OCI-LY1 (cell line): ENCODE measurements around the gene AHCYL1.
A peak's percentile ranks its signal among the peaks of the same experiment; 100 is the strongest.

ENCODE experiments used
- H2AFZ ChIP-seq: fragments of 200-600 bp; sonication (generic), shearing (Covaris generic); 2 replicates; pipeline ENCODE4 v1.6.0; 2014; ENCODE audit warnings: antibody characterized with exemption, mild to moderate bottlenecking, low read length
- H3F3A ChIP-seq: fragments of 200-600 bp; sonication (generic), shearing (Covaris generic); 2 replicates; pipeline ENCODE4 v1.6.0; 2014; ENCODE audit warnings: mild to moderate bottlenecking, antibody characterized with exemption, low read length, moderate library complexity; ENCODE audit not compliant: insufficient read depth
- H3K27ac ChIP-seq: fragments of 200-600 bp; sonication (generic); 2 replicates; pipeline ENCODE4 v1.5.1; 2014; ENCODE audit warnings: low read length, mixed run types, mild to moderate bottlenecking, low read depth; ENCODE audit not compliant: poor library complexity, severe bottlenecking
- H3K27me3 ChIP-seq: fragments of 200-600 bp; sonication (generic); 2 replicates; pipeline ENCODE4 v1.6.0; 2014; ENCODE audit warnings: antibody characterized with exemption, mild to moderate bottlenecking, low read length, moderate library complexity; ENCODE audit not compliant: insufficient read depth
- H3K36me3 ChIP-seq: fragments of 200-600 bp; sonication (generic); 2 replicates; pipeline ENCODE4 v1.6.1; 2014; ENCODE audit warnings: mild to moderate bottlenecking, antibody characterized with exemption, low read length, moderate library complexity, mixed read lengths; ENCODE audit not compliant: insufficient read depth
- H3K4me1 ChIP-seq: fragments of 200-600 bp; sonication (generic); 2 replicates; pipeline ENCODE4 v1.5.1; 2014; ENCODE audit warnings: mild to moderate bottlenecking, low read length, moderate library complexity; ENCODE audit not compliant: insufficient read depth, severe bottlenecking
- H3K4me2 ChIP-seq: fragments of 200-600 bp; sonication (generic), shearing (Covaris generic); 2 replicates; pipeline ENCODE4 v1.6.1; 2014; ENCODE audit warnings: low read length
- H3K4me3 ChIP-seq: fragments of 200-600 bp; sonication (generic); 2 replicates; pipeline ENCODE4 v1.5.1; 2014; ENCODE audit warnings: low read length, low read depth, mild to moderate bottlenecking, mixed read lengths; ENCODE audit not compliant: poor library complexity, severe bottlenecking
- H3K79me2 ChIP-seq: fragments of 200-600 bp; shearing (Covaris generic); 2 replicates; pipeline ENCODE4 v1.6.1; 2016; ENCODE audit warnings: mixed run types, low read length, mixed read lengths; ENCODE audit not compliant: insufficient read depth
- H3K9ac ChIP-seq: fragments of 200-600 bp; sonication (generic), shearing (Covaris generic); 2 replicates; pipeline ENCODE4 v1.6.1; 2014; ENCODE audit warnings: mild to moderate bottlenecking, low read length, mixed read lengths
- H3K9me2 ChIP-seq: fragments of 200-600 bp; sonication (generic), shearing (Covaris generic); 2 replicates; pipeline ENCODE4 v1.6.1; 2014; ENCODE audit warnings: low read depth, mild to moderate bottlenecking, low read length, mixed read lengths
- H3K9me3 ChIP-seq: fragments of 200-600 bp; shearing (Covaris generic); 2 replicates; pipeline ENCODE4 v1.6.1; 2014; ENCODE audit warnings: low read length, mixed read lengths
- H4K20me1 ChIP-seq: fragments of 200-600 bp; sonication (generic), shearing (Covaris generic); 2 replicates; pipeline ENCODE4 v1.6.0; 2016; ENCODE audit warnings: mild to moderate bottlenecking, low read length; ENCODE audit not compliant: insufficient read depth
- EZH2 ChIP-seq: fragments of 200-600 bp; sonication (generic), shearing (Covaris generic); IDR thresholded peaks from 2 replicates; pipeline ENCODE4 v1.8.0; 2017; ENCODE audit warnings: borderline replicate concordance, mixed run types, mild to moderate bottlenecking, antibody characterized with exemption, low read length, moderate library complexity, mixed read lengths
- TF ChIP-seq, protein P1 (sequence below): fragments of 200-600 bp; sonication (generic), shearing (Covaris generic); IDR thresholded peaks from 2 replicates; pipeline ENCODE4 v1.5.1; 2017; ENCODE audit warnings: mild to moderate bottlenecking, antibody characterized with exemption, low read length, moderate library complexity, mixed read lengths

The AHCYL1 gene

GRCh38 chr1:110060034-110060661, 75.6 kb downstream of the AHCYL1 start:
- Histone ChIP-seq H2AFZ (no peak overlapping the region), H3K4me1 (no peaks in the 10 kb centered on the region), H3K9me2 (no peaks in the 10 kb centered on the region), H3K9ac (no peak overlapping the region), H4K20me1 (no peaks in the 10 kb centered on the region), H3K4me3 (no peak overlapping the region), H3F3A (no peaks in the 10 kb centered on the region), H3K4me2 (no peak overlapping the region), H3K27me3 (no peaks in the 10 kb centered on the region), H3K36me3 (peaks cover 32% of the 10 kb centered on the region), H3K27ac (no peak overlapping the region), H3K9me3 (no peaks in the 10 kb centered on the region), H3K79me2 (no peaks in the 10 kb centered on the region)
- TF ChIP-seq EZH2 = no peak
- TF ChIP-seq, protein P1, sequence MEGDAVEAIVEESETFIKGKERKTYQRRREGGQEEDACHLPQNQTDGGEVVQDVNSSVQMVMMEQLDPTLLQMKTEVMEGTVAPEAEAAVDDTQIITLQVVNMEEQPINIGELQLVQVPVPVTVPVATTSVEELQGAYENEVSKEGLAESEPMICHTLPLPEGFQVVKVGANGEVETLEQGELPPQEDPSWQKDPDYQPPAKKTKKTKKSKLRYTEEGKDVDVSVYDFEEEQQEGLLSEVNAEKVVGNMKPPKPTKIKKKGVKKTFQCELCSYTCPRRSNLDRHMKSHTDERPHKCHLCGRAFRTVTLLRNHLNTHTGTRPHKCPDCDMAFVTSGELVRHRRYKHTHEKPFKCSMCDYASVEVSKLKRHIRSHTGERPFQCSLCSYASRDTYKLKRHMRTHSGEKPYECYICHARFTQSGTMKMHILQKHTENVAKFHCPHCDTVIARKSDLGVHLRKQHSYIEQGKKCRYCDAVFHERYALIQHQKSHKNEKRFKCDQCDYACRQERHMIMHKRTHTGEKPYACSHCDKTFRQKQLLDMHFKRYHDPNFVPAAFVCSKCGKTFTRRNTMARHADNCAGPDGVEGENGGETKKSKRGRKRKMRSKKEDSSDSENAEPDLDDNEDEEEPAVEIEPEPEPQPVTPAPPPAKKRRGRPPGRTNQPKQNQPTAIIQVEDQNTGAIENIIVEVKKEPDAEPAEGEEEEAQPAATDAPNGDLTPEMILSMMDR = peak; percentile 96

DNA sequence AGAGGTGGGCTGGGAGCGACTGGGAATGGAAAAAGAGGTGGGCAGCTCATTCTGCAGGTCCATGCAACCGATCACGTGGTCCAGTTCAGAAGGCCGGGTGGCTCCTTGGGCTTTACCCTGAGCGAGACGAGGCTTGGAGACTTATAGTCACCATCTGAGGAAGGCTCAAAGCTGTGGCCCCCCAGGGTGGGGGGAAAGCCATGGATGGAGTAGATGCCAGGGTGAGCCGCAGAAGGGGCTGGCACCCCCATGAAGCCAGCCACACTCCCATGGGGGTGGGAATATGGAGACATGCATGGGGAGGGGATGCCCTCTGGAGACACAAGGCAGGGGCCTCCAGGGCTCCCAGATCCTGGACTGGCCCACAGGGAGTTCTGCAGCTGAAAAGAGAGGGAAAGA, 76.1 kb downstream of the AHCYL1 start:
- TF ChIP-seq, protein P1 = no peak
- Histone ChIP-seq H3K27me3 (no peaks in the 10 kb centered on the region), H2AFZ (no peak overlapping the region), H3K79me2 (no peaks in the 10 kb centered on the region), H3K27ac (no peak overlapping the region), H3K4me3 (no peak overlapping the region), H3K4me2 (no peak overlapping the region), H3K9me2 (no peaks in the 10 kb centered on the region), H3K4me1 (no peaks in the 10 kb centered on the region), H3K36me3 (peaks cover 27% of the 10 kb centered on the region), H3F3A (no peaks in the 10 kb centered on the region), H3K9ac (no peak overlapping the region), H3K9me3 (no peaks in the 10 kb centered on the region), H4K20me1 (no peaks in the 10 kb centered on the region)

DNA sequence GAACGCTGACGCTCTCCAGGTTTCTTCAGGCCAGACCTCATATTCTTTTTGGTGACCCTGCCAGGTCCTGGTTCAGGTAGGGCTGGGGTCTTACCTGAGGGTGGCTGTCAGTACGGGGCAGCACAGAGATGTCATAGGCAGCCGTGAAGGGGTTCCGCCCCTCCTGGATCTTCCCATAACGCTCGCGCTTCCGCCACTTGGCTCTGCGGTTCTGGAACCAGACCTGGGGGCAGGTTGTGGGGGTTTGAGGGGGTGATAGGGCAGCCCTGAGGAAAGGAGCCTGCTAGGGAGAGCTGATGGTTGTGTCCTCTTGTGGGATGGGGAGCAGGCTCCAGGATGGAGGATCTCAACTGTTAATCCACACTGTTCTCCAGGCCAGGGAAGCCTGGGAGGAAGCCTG, 76.8 kb downstream of the AHCYL1 start:
- no peaks in the 10 kb centered on the region for H3F3A ChIP-seq
- no peak overlapping the region for H3K27ac ChIP-seq
- H3K36me3 ChIP-seq = peaks cover 20% of the 10 kb centered on the region
- H3K4me3 ChIP-seq = no peak overlapping the region
- no peak overlapping the region for H2AFZ ChIP-seq
- H4K20me1 ChIP-seq = no peaks in the 10 kb centered on the region
- no peak for TF ChIP-seq EZH2
- TF ChIP-seq, protein P1 = no peak
- no peaks in the 10 kb centered on the region for H3K79me2 ChIP-seq
- no peaks in the 10 kb centered on the region for H3K4me1 ChIP-seq
- no peaks in the 10 kb centered on the region for H3K27me3 ChIP-seq
- no peak overlapping the region for H3K9ac ChIP-seq
- H3K9me2 ChIP-seq = no peaks in the 10 kb centered on the region
- H3K4me2 ChIP-seq = no peak overlapping the region
- H3K9me3 ChIP-seq = no peaks in the 10 kb centered on the region
